HG02943 (cell line): ENCODE measurements around the gene PPP3CB.

ENCODE experiments used
- ATAC-seq: cut with Tn5 transposase; IDR thresholded peaks from one replicate; pipeline ENCODE4 v1.9.1; 2021; ENCODE audit warnings: mild to moderate bottlenecking, low read depth, moderate library complexity; ENCODE audit not compliant: unreplicated experiment

The PPP3CB gene

GRCh38 chr10:73495884-73496674 is at the start of gene PPP3CB:
TSS of gene PPP3CB (minus strand) at chr10:73496024. CDS start at chr10:73495889, 135 bp downstream.
- peak; percentile 58 for ATAC-seq

DNA sequence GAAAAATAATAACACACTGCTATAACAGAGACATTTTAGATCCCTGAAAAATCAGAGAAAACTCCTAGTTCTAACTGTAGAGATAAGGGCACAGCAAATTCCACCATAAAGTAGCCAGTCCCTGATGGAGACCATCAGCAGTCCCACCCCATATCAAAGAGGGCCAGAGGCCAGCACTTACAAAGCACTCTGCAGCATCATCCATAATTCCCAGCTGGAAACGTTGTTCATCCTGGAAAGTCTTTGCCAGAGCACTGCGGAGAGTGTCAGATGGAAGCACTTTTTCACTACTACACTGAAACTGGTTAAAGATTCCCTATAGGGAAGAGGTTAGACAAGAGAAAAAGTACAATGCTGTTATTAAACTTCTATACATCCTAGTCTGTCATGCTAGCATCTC is 49.5 kb upstream of the PPP3CB start:
- ATAC-seq, result no peak

DNA sequence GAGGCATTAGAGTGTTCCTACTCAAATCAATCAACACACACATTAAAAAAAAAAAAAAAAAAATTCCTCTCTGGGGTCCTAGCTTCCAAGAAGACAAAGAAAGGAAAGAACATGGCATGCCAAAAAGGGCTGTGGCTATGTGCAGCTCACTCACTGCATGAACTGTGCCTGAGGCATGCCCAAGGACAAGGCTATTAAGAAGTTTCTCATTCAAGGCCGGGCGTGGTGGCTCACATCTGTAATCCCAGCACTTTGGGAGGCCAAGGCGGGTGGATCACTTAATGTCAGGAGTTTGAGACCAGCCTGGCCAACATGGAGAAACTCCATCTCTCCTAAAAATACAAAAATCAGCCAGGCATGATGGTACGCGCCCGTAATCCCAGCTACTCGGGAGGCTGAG is 41.9 kb upstream of the PPP3CB start:
- no peak for ATAC-seq

GRCh38 chr10:73537288-73537687 is 41.5 kb upstream of the PPP3CB start:
- no peak for ATAC-seq

- no peak for ATAC-seq
These were observed 39.0 kb upstream of the PPP3CB start for GRCh38 chr10:73534857-73535256.

GRCh38 chr10:73529089-73529832 is 33.4 kb upstream of the PPP3CB start:
- ATAC-seq, result no peak

DNA sequence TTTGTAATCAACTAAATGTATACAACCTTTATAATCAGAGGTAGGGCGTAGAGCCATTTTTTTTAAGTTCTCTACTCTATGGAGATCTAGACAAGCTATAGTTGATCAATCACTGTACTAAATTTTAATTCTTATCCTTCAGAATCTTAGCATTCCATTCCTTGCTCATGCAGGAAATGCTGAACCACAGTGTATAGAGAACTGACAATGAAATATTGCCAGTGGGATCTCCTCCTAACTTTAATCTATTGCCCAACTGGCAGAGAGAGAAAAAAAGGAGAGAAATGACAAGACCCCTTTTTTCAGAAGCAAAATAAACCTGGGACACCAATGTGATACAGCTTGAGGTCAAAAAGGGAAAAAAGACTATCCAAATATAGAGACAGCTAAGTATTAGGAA is 26.4 kb upstream of the PPP3CB start:
- no peak for ATAC-seq

GRCh38 chr10:73519336-73519735 is 23.5 kb upstream of the PPP3CB start:
- no peak for ATAC-seq

- no peak for ATAC-seq
These were observed 21.5 kb upstream of the PPP3CB start for GRCh38 chr10:73517166-73517888.

- no peak for ATAC-seq
These were observed 16.5 kb upstream of the PPP3CB start for GRCh38 chr10:73512207-73512743.

DNA sequence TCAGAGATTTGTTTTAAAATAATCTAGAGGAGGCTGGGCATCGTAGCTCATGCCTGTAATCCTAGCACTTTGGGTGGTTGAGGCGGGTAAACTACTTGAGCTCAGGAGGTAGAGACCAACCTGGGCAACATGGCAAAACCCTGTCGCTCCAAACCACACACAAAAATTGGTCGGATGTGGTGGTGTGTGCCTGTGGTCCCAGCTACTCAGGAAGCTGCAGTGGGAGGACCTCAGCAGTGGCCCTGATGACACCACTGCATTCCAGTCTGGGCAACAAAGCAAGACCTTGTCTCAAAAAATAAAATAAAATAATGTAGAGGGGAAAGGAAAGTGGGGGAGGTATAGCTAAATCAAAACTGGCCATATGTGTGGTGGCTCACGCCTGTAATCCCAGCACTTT is 13.9 kb upstream of the PPP3CB start:
- ATAC-seq, result no peak

DNA sequence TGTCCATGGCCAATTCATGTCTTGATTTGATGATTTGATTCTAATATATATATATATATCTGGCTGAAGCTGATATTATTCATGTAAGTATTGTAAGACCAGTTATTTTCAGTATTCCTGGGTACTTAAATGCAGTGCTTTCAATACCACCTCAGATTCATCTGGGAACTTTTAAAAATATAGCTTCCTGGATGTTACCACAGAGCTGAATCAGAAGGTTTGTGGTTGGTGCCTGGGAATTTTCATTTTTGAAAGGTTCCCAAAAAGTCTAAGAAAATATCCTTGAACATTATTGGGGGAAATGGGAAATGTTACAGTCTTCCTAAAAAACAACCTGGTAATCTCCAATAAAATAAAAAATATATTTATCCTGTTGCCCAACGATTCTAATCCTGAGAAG is 10.7 kb upstream of the PPP3CB start:
- ATAC-seq, result no peak

DNA sequence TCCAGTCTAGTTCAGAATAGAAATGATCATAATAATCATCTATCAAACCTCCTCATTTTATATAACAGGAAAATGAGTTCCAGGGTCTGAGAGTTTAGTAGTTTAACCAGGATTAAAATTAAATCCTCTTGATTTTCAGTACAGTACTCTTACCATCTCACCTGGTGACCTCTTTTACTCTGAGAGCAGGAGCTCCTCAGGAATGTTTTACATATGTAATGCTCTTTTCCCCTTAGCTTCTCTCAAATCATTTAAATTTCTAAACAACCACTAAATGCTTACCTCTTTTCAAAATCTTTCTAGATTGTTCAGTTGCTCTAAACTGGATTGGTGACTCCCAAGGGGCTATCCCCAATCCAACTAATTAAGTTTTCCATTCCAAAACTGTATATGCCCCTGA is 10.2 kb upstream of the PPP3CB start:
- ATAC-seq, result no peak

- no peak for ATAC-seq
These were observed 7.2 kb upstream of the PPP3CB start for GRCh38 chr10:73503037-73503436.

GRCh38 chr10:73501651-73502050 is 5.8 kb upstream of the PPP3CB start:
- no peak for ATAC-seq

GRCh38 chr10:73497623-73498022 is 1.8 kb upstream of the PPP3CB start:
- ATAC-seq, result no peak

DNA sequence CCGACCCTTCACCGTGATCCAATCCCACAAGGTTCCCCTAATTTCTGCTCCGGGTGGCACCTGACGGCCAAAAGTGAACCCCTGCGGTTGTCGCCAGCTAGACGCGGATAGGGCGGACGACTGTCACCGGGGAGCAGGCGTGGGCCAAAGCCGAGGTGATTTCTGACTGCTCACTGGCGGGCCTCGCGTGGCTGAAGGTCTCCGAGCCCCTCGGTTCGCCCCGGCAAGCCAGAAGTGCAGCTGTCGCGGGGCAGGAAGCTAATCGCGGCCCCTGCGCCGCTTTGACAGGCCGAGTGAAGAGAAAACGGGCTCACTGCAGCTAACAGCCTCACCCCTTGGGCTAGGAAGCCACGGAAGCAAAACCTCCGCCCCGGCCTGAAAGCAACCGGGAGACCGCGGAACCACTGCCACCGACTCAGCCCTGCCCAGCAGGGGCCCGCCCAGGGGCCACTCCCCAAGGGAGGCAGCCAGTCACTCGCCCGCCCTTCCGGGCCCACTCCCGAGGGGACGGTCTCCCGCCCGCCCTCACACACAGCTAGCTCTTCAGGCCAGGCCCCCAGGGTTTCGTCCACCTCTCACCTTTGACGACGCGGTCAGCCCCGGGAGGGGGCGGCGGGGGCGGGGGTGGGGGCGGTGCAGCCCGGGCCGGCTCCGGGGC is 469 bp downstream of the PPP3CB start:
- peak; percentile 92 for ATAC-seq

DNA sequence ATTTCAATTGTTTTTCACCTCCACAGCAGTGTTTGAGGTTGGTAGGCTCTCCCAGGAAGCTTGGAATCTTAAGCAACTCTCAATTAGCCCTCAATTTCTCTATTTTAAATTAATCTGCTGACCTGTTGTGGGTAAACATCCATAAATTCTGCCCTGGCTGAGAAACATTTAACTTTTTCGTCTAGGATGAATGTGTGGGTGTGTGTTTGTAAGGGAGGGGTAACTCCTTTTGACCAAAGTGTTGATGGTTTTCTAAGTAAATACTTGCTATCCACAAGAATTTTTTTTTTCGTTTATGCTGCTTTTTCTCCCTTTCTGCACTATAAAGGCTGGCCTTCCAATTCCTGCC is 973 bp downstream of the PPP3CB start:
- no peak for ATAC-seq

DNA sequence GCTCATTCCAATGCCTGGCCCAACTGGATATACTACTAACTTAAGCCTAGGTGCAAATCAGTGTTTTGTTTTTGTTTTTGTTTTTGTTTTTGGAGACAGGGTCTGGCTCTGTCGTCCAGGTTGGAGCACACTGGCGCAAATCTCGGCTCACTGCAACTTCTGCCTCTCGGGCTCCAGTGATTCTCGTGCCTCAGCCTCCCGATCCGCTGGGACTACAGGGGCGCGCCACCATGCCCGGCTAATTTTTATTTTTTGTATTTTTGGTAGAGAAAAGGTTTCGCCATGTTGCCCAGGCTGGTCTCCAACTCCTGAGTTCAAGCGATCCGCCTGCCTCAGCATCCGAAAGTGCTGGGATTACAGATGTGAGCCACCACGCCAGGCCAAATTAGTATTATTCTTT is 1.6 kb downstream of the PPP3CB start:
- no peak for ATAC-seq

GRCh38 chr10:73493781-73494180 is 2.0 kb downstream of the PPP3CB start:
- no peak for ATAC-seq

DNA sequence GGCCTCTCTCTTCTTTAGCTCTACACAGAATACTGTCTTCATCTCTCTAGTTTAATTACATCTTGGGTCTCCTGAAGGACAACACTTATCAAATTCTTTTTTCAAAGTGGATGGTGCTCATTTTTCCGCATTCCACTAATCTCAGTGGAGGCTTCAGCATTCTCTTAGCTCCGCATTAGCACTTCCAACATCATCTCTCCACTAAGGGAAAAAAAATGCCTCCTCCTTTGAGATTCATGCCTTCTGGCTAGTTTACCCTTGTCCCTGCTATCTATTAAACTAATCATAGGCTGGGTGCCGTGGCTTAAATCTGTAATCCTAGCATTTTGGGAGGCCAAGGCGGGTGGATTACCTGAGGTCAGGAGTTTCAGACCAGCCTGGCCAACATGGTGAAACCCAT is 9.2 kb downstream of the PPP3CB start:
- no peak for ATAC-seq
